HS-5 (cell line): Measurements from ENCODE around the gene NRTN.
"Not testable (repeated sequence)": the region's sequence is repeated elsewhere in the genome, so short reads cannot be mapped to it uniquely, and the experiment has no call there.

Experiments used
- DNase-seq: peaks from one replicate; pipeline ENCODE4 v3.0.0-alpha.2; 2012; ENCODE audit warnings: low read depth

NRTN gene

GRCh38 chr19:5804516-5805461 is at the start of gene NRTN:
TSS of gene NRTN (plus strand) at chr19:5805067. CDS start at chr19:5824166, 19,099 bp downstream.
- DNase-seq = no peak

DNA sequence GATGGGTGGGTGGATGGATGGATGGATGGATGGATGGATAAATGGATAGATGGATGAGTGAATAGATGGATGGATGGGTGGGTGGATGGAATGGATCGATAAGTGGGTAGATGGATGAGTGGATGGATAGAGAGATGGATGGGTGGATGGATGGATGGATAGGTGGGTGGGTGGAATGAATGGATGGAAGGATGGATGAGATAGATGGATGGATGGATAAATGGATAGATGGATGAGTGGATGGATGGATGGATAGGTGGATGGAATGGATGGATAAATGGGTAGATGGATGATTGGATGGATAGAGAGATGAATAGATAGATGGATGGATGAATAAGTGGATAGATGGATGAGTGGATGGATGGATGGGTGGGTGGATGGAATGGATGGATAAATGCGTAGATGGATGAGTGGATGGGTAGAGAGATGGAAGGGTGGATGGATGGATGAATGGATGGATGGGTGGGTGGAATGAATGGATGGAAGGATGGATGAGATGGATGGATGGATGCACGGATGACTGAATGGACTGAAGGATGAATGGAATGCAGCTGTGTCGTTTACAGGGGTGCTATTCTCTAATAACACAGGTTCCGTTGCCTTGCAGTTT is 42.2 kb upstream of the NRTN start:
- no peak for DNase-seq

DNA sequence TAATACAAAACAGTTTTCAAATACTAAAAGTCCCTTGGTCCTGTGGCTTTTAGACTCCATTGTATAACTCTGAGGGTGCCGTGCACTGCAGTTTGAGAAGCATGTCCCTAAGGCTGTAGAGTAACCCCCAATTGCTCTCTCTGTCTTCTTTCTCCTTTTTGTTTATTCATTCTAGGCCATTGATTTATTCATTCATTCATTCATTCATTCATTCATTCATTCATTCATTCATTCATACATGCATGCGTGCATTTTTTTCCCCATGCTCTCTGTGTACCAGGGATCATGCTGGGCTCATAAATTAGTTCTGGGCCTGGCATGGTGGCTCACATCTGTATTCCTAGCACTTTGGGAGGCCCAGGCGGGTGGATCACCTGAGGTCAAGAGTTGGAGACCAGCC is 39.6 kb upstream of the NRTN start:
- no peak for DNase-seq

- no peak for DNase-seq
Measured at GRCh38 chr19:5767949-5768348, 36.9 kb upstream of the NRTN start.

DNA sequence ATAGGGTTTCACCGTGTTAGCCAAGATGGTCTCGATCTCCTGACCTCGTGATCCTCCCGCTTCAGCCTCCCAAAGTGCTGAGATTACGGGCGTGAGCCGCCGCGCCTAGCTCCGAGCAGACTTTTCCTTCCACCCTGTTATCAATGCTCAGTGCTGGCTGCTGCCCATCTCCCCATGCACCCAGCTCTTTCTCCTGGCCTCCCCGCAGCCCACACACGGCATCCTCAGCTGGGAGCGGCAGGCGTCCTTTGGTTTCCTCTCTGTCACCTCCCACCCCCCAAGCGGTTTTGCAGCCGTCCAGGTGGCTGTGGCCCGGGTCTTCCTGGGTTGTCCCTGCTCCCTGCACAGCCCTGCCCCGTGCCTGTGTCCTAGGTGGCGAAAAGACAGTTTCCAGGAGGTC is 32.5 kb upstream of the NRTN start:
- no peak for DNase-seq

DNA sequence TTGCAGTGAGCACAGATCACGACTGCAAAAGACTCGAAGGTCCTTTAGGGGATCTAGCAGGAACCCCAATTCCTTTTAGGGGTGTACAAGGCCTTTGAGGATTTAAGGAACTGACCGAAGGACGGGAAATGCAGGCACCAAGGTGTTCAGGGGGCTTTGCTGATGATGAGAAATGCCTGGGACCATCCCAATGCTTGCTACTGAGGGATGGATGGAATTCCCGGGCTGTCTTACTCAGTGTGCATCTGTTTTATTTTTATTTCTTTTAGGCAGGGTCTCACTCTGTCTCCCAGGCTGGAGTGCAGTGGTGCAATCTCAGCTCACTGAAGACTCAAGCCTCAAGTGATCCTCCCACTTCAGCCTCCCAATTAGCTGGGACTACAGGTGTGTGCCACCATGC is 31.6 kb upstream of the NRTN start:
- DNase-seq = no peak

DNA sequence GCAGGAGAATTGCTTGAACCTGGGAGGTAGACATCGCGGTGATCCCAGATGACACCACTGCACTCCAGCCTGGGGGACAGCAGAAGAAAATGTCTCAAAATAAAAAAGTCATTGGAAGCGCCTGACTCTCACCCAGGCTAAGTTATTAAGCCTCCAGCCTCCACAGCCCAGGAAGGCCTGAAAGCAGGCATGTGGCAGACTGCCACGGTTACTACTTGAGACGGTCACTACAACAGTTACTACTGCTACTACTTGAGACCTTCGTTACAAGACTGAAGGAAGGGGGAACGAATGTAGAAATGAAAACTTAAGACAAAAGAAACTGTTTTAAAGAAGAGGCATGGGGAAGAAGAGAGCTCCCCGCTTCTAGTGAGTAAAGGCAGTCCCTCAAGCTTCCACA is 29.9 kb upstream of the NRTN start:
- no peak for DNase-seq

DNA sequence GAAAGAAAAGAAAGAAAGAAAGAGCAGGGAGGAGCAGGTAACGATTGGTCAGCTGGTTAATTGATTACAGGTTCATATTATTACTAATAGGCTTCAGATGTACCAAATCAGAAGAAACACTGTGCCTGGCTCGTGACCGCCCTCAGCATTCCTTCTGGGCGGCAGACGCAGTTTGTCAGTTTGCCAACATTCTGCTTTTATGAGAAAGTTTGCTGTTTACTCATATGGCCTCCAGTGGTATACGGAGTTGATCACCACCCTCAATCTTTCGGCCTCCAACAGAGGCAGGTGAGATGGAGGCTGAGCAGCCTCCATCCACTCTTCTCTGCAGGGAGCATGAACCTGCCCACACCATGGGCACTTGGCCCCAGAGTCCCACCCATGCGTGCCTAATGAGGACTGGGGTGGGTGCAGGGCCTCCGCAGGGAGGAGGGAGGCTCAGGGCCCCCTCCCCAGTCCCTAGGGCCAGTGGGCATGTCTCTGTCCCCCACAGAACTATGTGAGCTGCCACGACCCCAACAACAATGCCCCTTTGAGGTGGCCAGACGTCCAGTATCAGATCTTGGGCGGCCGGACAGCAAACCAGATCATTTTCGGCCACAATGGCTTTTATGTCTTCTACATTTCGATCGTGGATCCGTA is 29.1 kb upstream of the NRTN start:
- DNase-seq = peak; percentile 33

DNA sequence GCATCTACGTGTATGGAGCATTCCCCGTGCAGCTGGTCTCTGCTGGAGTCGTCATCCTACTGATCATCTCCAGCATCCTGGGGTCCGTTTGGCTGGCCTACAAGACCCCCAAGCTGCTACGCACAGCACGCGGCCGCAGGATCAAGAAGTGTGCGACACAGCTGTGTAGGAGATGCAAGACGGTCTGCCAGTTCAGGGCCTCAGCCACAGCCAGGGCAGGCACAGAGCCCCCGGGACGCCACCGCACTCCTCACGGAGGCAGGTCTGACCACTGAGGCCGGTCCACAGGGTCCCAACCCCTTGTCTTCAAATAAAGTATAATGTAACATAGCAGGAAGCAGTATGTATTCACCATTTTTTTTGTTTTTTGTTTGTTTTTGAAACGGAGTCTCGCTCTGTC is 26.5 kb upstream of the NRTN start:
- DNase-seq = no peak

- DNase-seq = not testable (repeated sequence)
Measured at GRCh38 chr19:5780916-5781315, 24.0 kb upstream of the NRTN start.

GRCh38 chr19:5782322-5782721 is 22.5 kb upstream of the NRTN start:
- no peak for DNase-seq

- no peak for DNase-seq
Measured at GRCh38 chr19:5782945-5783919, 21.6 kb upstream of the NRTN start.

- DNase-seq = no peak
Measured at GRCh38 chr19:5784581-5785147, 20.2 kb upstream of the NRTN start, which contains the start of gene PRR22. TSS of gene PRR22 (minus strand) at chr19:5784746. CDS start at chr19:5784660, 86 bp downstream.

- DNase-seq = no peak
Measured at GRCh38 chr19:5785423-5785822, 19.4 kb upstream of the NRTN start.

- DNase-seq = no peak
Measured at GRCh38 chr19:5786593-5787408, 18.1 kb upstream of the NRTN start.

DNA sequence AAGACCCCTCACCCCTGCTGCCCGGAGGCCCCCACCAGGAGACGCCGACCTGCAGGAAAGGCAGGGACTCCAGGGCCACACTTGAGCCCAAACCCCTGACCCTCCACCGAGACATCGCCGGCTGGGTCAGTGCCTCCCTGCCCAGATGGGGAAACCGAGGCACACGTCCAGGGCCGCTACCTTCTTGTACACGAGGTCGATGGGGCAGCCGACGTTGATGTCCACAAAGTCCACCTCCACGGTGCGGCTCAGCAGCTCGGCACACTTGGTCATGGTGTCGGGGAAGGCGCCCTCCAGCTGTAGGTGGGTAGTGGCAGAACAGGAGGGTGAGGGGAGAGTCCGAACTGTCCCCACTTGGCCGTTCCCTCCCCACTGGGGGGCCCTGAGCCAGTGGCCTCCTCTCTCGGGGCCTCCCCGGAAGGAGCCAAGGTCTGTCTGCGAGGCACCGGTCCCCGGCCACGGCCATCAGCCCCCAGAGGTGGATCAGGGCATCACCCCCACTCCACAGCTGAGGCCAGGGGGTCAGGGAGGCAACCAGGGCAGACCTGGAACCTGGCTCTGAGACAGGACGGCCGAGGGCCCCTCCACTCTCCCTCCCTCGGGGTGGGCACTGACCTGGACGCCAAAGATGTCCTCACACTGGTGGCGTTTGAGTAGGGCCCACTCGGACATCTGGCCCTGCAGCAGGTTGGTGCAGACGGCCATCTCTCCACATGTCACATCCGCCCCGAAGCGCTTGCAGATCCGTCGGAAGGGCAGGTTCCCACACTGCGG is 17.3 kb upstream of the NRTN start:
- DNase-seq = no peak

- DNase-seq = no peak
Measured at GRCh38 chr19:5788422-5788821, 16.4 kb upstream of the NRTN start.

- no peak for DNase-seq
Measured at GRCh38 chr19:5789351-5789761, 15.5 kb upstream of the NRTN start.

- DNase-seq = no peak
Measured at GRCh38 chr19:5789886-5790558, 14.8 kb upstream of the NRTN start.
